Ovary (tissue), 3 donors: ENCODE results near the gene GPR35.

ENCODE experiments used
- EP300 ChIP-seq: sonication (generic); formaldehyde crosslinking; IDR thresholded peaks from one replicate; pipeline ENCODE4 v1.6.1; 2017; ENCODE audit warnings: antibody characterized with exemption
- POLR2A ChIP-seq: fragments of 450-650 bp; IDR thresholded peaks from one replicate; pipeline ENCODE4 v1.6.1; 2017; ENCODE audit warnings: antibody characterized with exemption, mild to moderate bottlenecking, moderate library complexity
- TF ChIP-seq, protein P1 (sequence below), 3 donors: fragments of 450-650 bp in 2 of 3; fragments of 200-600 bp in 1 of 3; IDR thresholded peaks; one replicate each; pipeline versions ENCODE4 v1.5.1 to v1.8.0; 2016 to 2022; ENCODE audit warnings: antibody characterized with exemption in 3 of 3, mild to moderate bottlenecking in 1 of 3
- donor health status: DM: no; HTN: no; CAD: no.

DNA sequence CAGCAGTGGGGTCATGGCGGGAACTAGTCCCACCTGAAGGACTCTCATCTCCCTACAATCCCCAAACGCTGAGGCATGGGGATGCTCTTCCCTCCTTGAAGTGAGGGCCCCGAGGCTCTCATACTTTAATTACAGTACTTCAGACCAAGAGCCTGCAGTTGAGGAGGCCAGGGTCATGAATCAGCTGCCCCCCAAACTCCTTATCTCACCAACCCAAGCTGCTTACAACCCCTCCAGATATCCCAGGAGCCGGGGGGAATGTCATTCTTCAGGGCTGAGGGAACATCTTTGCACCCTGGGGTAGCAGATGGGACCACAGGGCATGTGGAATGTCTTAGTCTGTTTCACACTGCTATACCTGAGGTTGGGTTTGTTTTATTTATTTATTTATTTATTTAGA lies 41.5 kb upstream of the GPR35 start:
- no peak for TF ChIP-seq POLR2A
- TF ChIP-seq, protein P1, sequence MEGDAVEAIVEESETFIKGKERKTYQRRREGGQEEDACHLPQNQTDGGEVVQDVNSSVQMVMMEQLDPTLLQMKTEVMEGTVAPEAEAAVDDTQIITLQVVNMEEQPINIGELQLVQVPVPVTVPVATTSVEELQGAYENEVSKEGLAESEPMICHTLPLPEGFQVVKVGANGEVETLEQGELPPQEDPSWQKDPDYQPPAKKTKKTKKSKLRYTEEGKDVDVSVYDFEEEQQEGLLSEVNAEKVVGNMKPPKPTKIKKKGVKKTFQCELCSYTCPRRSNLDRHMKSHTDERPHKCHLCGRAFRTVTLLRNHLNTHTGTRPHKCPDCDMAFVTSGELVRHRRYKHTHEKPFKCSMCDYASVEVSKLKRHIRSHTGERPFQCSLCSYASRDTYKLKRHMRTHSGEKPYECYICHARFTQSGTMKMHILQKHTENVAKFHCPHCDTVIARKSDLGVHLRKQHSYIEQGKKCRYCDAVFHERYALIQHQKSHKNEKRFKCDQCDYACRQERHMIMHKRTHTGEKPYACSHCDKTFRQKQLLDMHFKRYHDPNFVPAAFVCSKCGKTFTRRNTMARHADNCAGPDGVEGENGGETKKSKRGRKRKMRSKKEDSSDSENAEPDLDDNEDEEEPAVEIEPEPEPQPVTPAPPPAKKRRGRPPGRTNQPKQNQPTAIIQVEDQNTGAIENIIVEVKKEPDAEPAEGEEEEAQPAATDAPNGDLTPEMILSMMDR (IDR thresholded peaks at IDR 0.05), result no peak
- no peak for TF ChIP-seq EP300
